Keratinocyte (primary cell): Measurements from ENCODE around the gene COL3A1.

ENCODE experiments used
- CTCF ChIP-seq, 3 experiments: IDR thresholded peaks in 1 of 3; conservative IDR thresholded peaks in 1 of 3; optimal IDR thresholded peaks in 1 of 3; 2 replicates in 2 of 3; 3 replicates in 1 of 3; pipeline versions ENCODE3 to v1.5.1; 2011; ENCODE audit warnings: low read length in 3 of 3, mild to moderate bottlenecking in 3 of 3, moderate library complexity in 2 of 3, control low read depth in 1 of 3, inconsistent platforms in 1 of 3; ENCODE audit not compliant: insufficient read depth in 2 of 3; ENCODE audit errors: extremely low read depth in 1 of 3
- EZH2 ChIP-seq: IDR thresholded peaks from one replicate; pipeline ENCODE4 v1.6.1; 2012; ENCODE audit warnings: inconsistent platforms, mild to moderate bottlenecking, low read length, moderate library complexity

- TF ChIP-seq CTCF (optimal IDR thresholded peaks at IDR 0.05 in 1 of 3, IDR thresholded peaks at IDR 0.05 in 1 of 3, conservative IDR thresholded peaks at IDR 0.05 in 1 of 3; ENCODE audit: extremely low read depth in 1 of 3, insufficient read depth in 2 of 3, low read length in 3 of 3): no peak
- TF ChIP-seq EZH2: no peak
These were observed 44.5 kb downstream of the COL3A1 start for GRCh38 chr2:189018631-189019030.
